T-helper 1 cell treated with Interleukin-12 subunit alpha and Interleukin-12 subunit beta and Interleukin-4 antibody, amounts not matched to agents 30 μg/mL and 1 μg/mL, for 36 hours (primary cell): ENCODE results near the gene RASGEF1B.
"Not testable (repeated sequence)": the region's sequence is repeated elsewhere in the genome, so short reads cannot be mapped to it uniquely, and the experiment has no call there.

Source experiments
- H3K27ac Mint-ChIP-seq: one replicate; pipeline ENCODE4 v1.8.0; 2021; ENCODE audit warnings: mild to moderate bottlenecking, mixed read lengths
- H3K27me3 Mint-ChIP-seq: one replicate; pipeline ENCODE4 v1.8.0; 2021; ENCODE audit warnings: low read depth, mixed read lengths
- H3K36me3 Mint-ChIP-seq: one replicate; pipeline ENCODE4 v1.8.0; 2021; ENCODE audit warnings: low read depth, mixed read lengths
- H3K4me1 Mint-ChIP-seq: one replicate; pipeline ENCODE4 v1.8.0; 2021; ENCODE audit warnings: low read depth, mixed read lengths
- H3K4me3 Mint-ChIP-seq: one replicate; pipeline ENCODE4 v1.8.0; 2021; ENCODE audit warnings: mild to moderate bottlenecking, moderate library complexity, mixed read lengths
- H3K9me3 Mint-ChIP-seq: one replicate; pipeline ENCODE4 v1.8.0; 2021; ENCODE audit warnings: mixed read lengths

RASGEF1B gene

GRCh38 chr4:81422595-81422994, 49.1 kb downstream of the RASGEF1B start:
- H3K27ac Mint-ChIP-seq, result no peak overlapping the region
- H3K4me1 Mint-ChIP-seq, result no peaks in the 10 kb centered on the region
- H3K9me3 Mint-ChIP-seq, result no peaks in the 10 kb centered on the region
- no peaks in the 10 kb centered on the region for H3K36me3 Mint-ChIP-seq
- H3K27me3 Mint-ChIP-seq, result no peaks in the 10 kb centered on the region
- H3K4me3 Mint-ChIP-seq, result no peak overlapping the region

- H3K36me3 Mint-ChIP-seq, result no peaks in the 10 kb centered on the region
- no peaks in the 10 kb centered on the region for H3K27me3 Mint-ChIP-seq
- no peaks in the 10 kb centered on the region for H3K9me3 Mint-ChIP-seq
- no peaks in the 10 kb centered on the region for H3K4me1 Mint-ChIP-seq
- H3K4me3 Mint-ChIP-seq, result no peak overlapping the region
- no peak overlapping the region for H3K27ac Mint-ChIP-seq
These were observed 50.1 kb downstream of the RASGEF1B start for GRCh38 chr4:81421346-81422218.

DNA sequence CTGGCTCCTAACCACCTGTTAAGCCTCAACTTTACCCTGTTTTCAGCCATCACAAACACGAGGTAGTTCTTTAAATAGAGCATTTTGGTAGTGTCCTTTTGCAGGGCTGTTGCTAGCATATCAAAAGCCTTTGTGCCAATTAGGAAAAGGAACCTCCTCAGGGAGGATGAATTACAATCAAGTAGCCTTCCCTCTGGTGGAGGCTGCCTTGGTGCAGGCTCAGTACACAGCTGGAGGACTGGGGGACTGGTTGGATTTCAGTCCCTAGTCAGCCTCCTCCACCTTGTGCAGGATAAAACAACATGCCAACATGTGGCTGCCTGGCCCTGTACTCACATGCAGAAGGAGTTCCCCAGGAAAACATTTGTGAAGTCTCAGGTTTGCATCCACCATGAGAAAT, 53.1 kb downstream of the RASGEF1B start:
- H3K4me1 Mint-ChIP-seq, result no peaks in the 10 kb centered on the region
- H3K27ac Mint-ChIP-seq, result no peak overlapping the region
- H3K27me3 Mint-ChIP-seq, result no peaks in the 10 kb centered on the region
- no peak overlapping the region for H3K4me3 Mint-ChIP-seq
- no peaks in the 10 kb centered on the region for H3K9me3 Mint-ChIP-seq
- H3K36me3 Mint-ChIP-seq, result no peaks in the 10 kb centered on the region

- H3K4me1 Mint-ChIP-seq, result no peaks in the 10 kb centered on the region
These were observed 58.7 kb downstream of the RASGEF1B start for GRCh38 chr4:81412946-81413495.

GRCh38 chr4:81410680-81411079, 61.0 kb downstream of the RASGEF1B start:
- no peaks in the 10 kb centered on the region for H3K9me3 Mint-ChIP-seq
- no peak overlapping the region for H3K4me3 Mint-ChIP-seq
- no peaks in the 10 kb centered on the region for H3K4me1 Mint-ChIP-seq
- no peak overlapping the region for H3K27ac Mint-ChIP-seq
- no peaks in the 10 kb centered on the region for H3K36me3 Mint-ChIP-seq
- no peaks in the 10 kb centered on the region for H3K27me3 Mint-ChIP-seq

More at GRCh38 chr4:81412946-81413495, 58.7 kb downstream of the RASGEF1B start:
- Mint-ChIP-seq H3K27me3 (no peaks in the 10 kb centered on the region), H3K27ac (no peak overlapping the region), H3K4me3 (no peak overlapping the region), H3K9me3 (no peaks in the 10 kb centered on the region), H3K36me3 (no peaks in the 10 kb centered on the region)

GRCh38 chr4:81409836-81410235, 61.9 kb downstream of the RASGEF1B start:
- H3K4me1 Mint-ChIP-seq, result no peaks in the 10 kb centered on the region

GRCh38 chr4:81408341-81408740, 63.4 kb downstream of the RASGEF1B start:
- H3K9me3 Mint-ChIP-seq, result no peaks in the 10 kb centered on the region
- no peaks in the 10 kb centered on the region for H3K4me1 Mint-ChIP-seq
- no peak overlapping the region for H3K4me3 Mint-ChIP-seq
- H3K27me3 Mint-ChIP-seq, result no peaks in the 10 kb centered on the region
- no peak overlapping the region for H3K27ac Mint-ChIP-seq
- no peaks in the 10 kb centered on the region for H3K36me3 Mint-ChIP-seq

More at GRCh38 chr4:81409836-81410235, 61.9 kb downstream of the RASGEF1B start:
- no peaks in the 10 kb centered on the region for H3K9me3 Mint-ChIP-seq
- no peaks in the 10 kb centered on the region for H3K36me3 Mint-ChIP-seq
- no peaks in the 10 kb centered on the region for H3K27me3 Mint-ChIP-seq
- no peak overlapping the region for H3K4me3 Mint-ChIP-seq
- no peak overlapping the region for H3K27ac Mint-ChIP-seq

GRCh38 chr4:81407726-81408125, 64.0 kb downstream of the RASGEF1B start:
- Mint-ChIP-seq H3K4me1 (no peaks in the 10 kb centered on the region), H3K27ac (no peak overlapping the region), H3K36me3 (no peaks in the 10 kb centered on the region), H3K27me3 (no peaks in the 10 kb centered on the region), H3K4me3 (no peak overlapping the region), H3K9me3 (no peaks in the 10 kb centered on the region)

DNA sequence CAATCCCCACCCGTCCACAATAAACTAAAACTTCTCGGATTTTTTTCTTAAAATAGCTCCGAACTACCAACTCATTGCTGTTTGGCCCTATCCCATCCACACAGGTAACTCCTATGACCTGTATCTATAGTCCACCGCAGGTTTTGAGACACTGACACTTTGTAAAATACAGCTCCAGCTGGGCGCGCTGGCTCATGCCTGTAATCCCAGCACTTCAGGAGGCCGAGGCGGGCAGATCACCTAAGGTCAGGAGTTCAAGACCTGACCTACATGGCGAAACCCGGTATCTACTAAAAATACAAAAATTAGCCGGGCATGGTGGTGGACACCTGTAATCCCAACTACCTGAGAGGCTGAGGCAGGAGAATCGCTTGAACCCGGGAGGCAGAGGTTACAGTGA, 65.2 kb downstream of the RASGEF1B start:
- H3K4me1 Mint-ChIP-seq, H3K9me3 Mint-ChIP-seq, H3K27me3 Mint-ChIP-seq, H3K27ac Mint-ChIP-seq, H3K4me3 Mint-ChIP-seq, H3K36me3 Mint-ChIP-seq: not testable (repeated sequence)

DNA sequence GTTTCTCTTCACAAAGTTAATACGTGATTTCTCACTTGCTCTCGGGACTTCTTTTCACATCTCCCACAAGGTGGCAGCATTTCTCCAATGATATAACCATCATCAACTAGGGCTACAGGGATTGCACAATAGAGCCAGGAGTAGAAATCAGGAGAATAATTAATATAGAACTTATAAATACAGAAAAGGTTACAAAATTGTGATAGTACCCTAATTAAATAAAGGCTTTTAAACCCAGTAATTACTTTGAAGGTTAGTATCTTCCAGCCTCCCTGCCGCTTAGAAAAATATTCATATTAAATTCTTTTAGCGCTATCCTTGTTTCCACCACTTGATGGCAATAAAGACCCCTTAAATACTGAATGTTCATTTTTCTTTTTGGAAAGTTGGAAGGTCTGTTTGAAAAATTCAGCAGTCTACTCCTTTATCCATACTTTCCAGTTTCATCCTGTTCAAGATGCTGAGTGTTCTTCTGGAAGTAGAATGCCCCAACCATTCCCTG, 65.8 kb downstream of the RASGEF1B start:
- no peaks in the 10 kb centered on the region for H3K4me1 Mint-ChIP-seq
- H3K36me3 Mint-ChIP-seq, result no peaks in the 10 kb centered on the region
- no peak overlapping the region for H3K27ac Mint-ChIP-seq
- H3K9me3 Mint-ChIP-seq, result no peaks in the 10 kb centered on the region
- no peak overlapping the region for H3K4me3 Mint-ChIP-seq
- no peaks in the 10 kb centered on the region for H3K27me3 Mint-ChIP-seq

- Mint-ChIP-seq H3K27ac (no peak overlapping the region), H3K36me3 (no peaks in the 10 kb centered on the region), H3K27me3 (no peaks in the 10 kb centered on the region), H3K4me3 (no peak overlapping the region), H3K4me1 (no peaks in the 10 kb centered on the region), H3K9me3 (no peaks in the 10 kb centered on the region)
These were observed 67.0 kb downstream of the RASGEF1B start for GRCh38 chr4:81404741-81405140.

- H3K4me3 Mint-ChIP-seq, result no peak overlapping the region
- no peak overlapping the region for H3K27ac Mint-ChIP-seq
- H3K27me3 Mint-ChIP-seq, result no peaks in the 10 kb centered on the region
- no peaks in the 10 kb centered on the region for H3K36me3 Mint-ChIP-seq
- no peaks in the 10 kb centered on the region for H3K4me1 Mint-ChIP-seq
- H3K9me3 Mint-ChIP-seq, result no peaks in the 10 kb centered on the region
These were observed 67.4 kb downstream of the RASGEF1B start for GRCh38 chr4:81404294-81404693.

- Mint-ChIP-seq H3K27me3 (no peaks in the 10 kb centered on the region), H3K27ac (no peak overlapping the region), H3K9me3 (no peaks in the 10 kb centered on the region), H3K36me3 (no peaks in the 10 kb centered on the region), H3K4me1 (no peaks in the 10 kb centered on the region), H3K4me3 (no peak overlapping the region)
These were observed 72.2 kb downstream of the RASGEF1B start for GRCh38 chr4:81399306-81400086.

DNA sequence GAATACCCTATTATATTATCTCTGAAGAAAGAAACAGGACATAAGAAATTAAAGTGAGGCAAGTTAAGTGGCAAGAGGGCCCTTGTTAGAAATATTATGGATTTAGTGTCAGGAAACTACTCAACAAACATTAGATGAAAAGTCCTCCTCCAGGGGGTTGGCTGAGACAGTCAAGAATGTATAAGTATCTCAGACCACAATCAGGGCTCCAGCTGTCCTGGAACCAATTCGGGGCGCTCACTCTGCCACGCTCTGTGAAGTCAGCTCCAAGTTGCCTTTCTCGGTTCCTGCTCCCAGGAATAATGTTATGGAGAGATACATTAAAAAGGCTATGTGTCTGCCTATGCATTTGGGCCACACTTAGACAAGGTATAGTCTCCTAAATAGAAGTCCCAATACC, 73.3 kb downstream of the RASGEF1B start:
- H3K36me3 Mint-ChIP-seq, result no peaks in the 10 kb centered on the region
- H3K9me3 Mint-ChIP-seq, result no peaks in the 10 kb centered on the region
- no peak overlapping the region for H3K4me3 Mint-ChIP-seq
- no peaks in the 10 kb centered on the region for H3K27me3 Mint-ChIP-seq
- H3K27ac Mint-ChIP-seq, result no peak overlapping the region
- no peaks in the 10 kb centered on the region for H3K4me1 Mint-ChIP-seq

GRCh38 chr4:81397635-81398034, 74.1 kb downstream of the RASGEF1B start:
- Mint-ChIP-seq H3K27ac (no peak overlapping the region), H3K4me3 (no peak overlapping the region), H3K36me3 (no peaks in the 10 kb centered on the region), H3K27me3 (no peaks in the 10 kb centered on the region), H3K9me3 (no peaks in the 10 kb centered on the region), H3K4me1 (no peaks in the 10 kb centered on the region)
